Coronary artery (tissue), 2 donors: ENCODE data around the gene FAM200B.

Experiments used
- DNase-seq: peaks from one replicate; pipeline ENCODE4 v3.0.0-alpha.2; 2017; ENCODE audit warnings: low spot score
- H3K27ac ChIP-seq, 2 donors: fragments of 200-600 bp; sonication (generic); one replicate each; pipeline ENCODE4 v1.5.1; 2016 to 2019
- H3K4me3 ChIP-seq: fragments of 200-600 bp; sonication (generic); 2 replicates; pipeline ENCODE4 v1.5.1; 2016; ENCODE audit warnings: mild to moderate bottlenecking, moderate library complexity
- CTCF ChIP-seq: fragments of 200-600 bp; sonication (generic); IDR thresholded peaks from one replicate; pipeline ENCODE4 v1.5.1; 2019; ENCODE audit warnings: antibody characterized with exemption

The FAM200B gene

GRCh38 chr4:15652191-15652590 lies 29.4 kb upstream of the FAM200B start:
- TF ChIP-seq CTCF, result no peak
- Histone ChIP-seq H3K4me3 (peak overlapping the region; percentile 87), H3K27ac (peak overlapping the region; percentile 96 to 100)
- no peak for DNase-seq

GRCh38 chr4:15652841-15653240 lies 28.8 kb upstream of the FAM200B start:
- TF ChIP-seq CTCF, result no peak
- Histone ChIP-seq H3K27ac (peak overlapping the region; percentile 96 to 100), H3K4me3 (peak overlapping the region; percentile 87)
- DNase-seq, result no peak

- Histone ChIP-seq H3K27ac (peak overlapping the region; percentile 96 to 100), H3K4me3 (peak overlapping the region; percentile 87)
- no peak for DNase-seq
- TF ChIP-seq CTCF, result no peak
These were observed 28.2 kb upstream of the FAM200B start for GRCh38 chr4:15653420-15653819.

GRCh38 chr4:15653864-15654592 lies 27.6 kb upstream of the FAM200B start:
- peak overlapping the region; percentile 87 for H3K4me3 ChIP-seq
- TF ChIP-seq CTCF, result no peak
- no peak for DNase-seq
- peak overlapping the region; percentile 96 to 100 for H3K27ac ChIP-seq

GRCh38 chr4:15654593-15655222 lies 26.9 kb upstream of the FAM200B start:
- Histone ChIP-seq H3K27ac (peak overlapping the region; percentile 96 to 100), H3K4me3 (peak overlapping the region; percentile 87)
- no peak for TF ChIP-seq CTCF
- DNase-seq, result peak; percentile 80

GRCh38 chr4:15655223-15656037 lies 26.2 kb upstream of the FAM200B start, which contains the start of gene FBXL5:
Gene FBXL5, minus strand, starts transcription at chr4:15655357. Its CDS starts 70 bp downstream, at chr4:15655287.
- peak within 1 kb of the TSS; percentile 87 for H3K4me3 ChIP-seq
- no peak for TF ChIP-seq CTCF
- peak; percentile 87 for DNase-seq
- peak within 1 kb of the TSS; percentile 96 to 100 for H3K27ac ChIP-seq
